GM18511 (cell line): ENCODE results near the gene KY.

Experiments
- ATAC-seq: cut with Tn5 transposase; IDR thresholded peaks from one replicate; pipeline ENCODE4 v1.9.1; 2021; ENCODE audit warnings: mild to moderate bottlenecking, moderate library complexity; ENCODE audit not compliant: unreplicated experiment

Gene KY

GRCh38 chr3:134620476-134621115 lies 30.2 kb downstream of the KY start:
- no peak for ATAC-seq

GRCh38 chr3:134619884-134620445 lies 30.9 kb downstream of the KY start:
- ATAC-seq: no peak

- ATAC-seq: no peak
Measured at GRCh38 chr3:134619301-134619615, 31.6 kb downstream of the KY start.

- ATAC-seq: no peak
Measured at GRCh38 chr3:134618478-134619300, 32.1 kb downstream of the KY start.

GRCh38 chr3:134617608-134618477 lies 33.0 kb downstream of the KY start:
- ATAC-seq: no peak

- no peak for ATAC-seq
Measured at GRCh38 chr3:134615743-134616142, 35.1 kb downstream of the KY start.

GRCh38 chr3:134614955-134615354 lies 35.9 kb downstream of the KY start:
- no peak for ATAC-seq

- ATAC-seq: no peak
Measured at GRCh38 chr3:134613006-134613520, 37.8 kb downstream of the KY start.

- ATAC-seq: no peak
Measured at GRCh38 chr3:134611516-134611915, 39.3 kb downstream of the KY start.

- no peak for ATAC-seq
Measured at GRCh38 chr3:134610432-134611385, 40.1 kb downstream of the KY start.

GRCh38 chr3:134609821-134610431 lies 40.9 kb downstream of the KY start:
- ATAC-seq: no peak

- no peak for ATAC-seq
Measured at GRCh38 chr3:134608771-134609435, 41.9 kb downstream of the KY start.

GRCh38 chr3:134608023-134608770 lies 42.6 kb downstream of the KY start:
- no peak for ATAC-seq

- ATAC-seq: no peak
Measured at GRCh38 chr3:134607054-134608022, 43.5 kb downstream of the KY start.

GRCh38 chr3:134606033-134607025 lies 44.5 kb downstream of the KY start:
- ATAC-seq: no peak

- no peak for ATAC-seq
Measured at GRCh38 chr3:134605556-134605955, 45.3 kb downstream of the KY start.
